Kidney epithelial cell (primary cell): ENCODE data around the gene UQCC3. TPM values are rescaled to one million over a fixed set of nuclear protein-coding genes. Genes with fewer than 3 reads are reported as not detected.

Experiments used
- DNase-seq: peaks from one replicate; pipeline ENCODE4 v3.0.0-alpha.2; 2010; ENCODE audit warnings: low read depth
- H3K27me3 ChIP-seq: 2 replicates; pipeline ENCODE4 v1.6.0; 2011; ENCODE audit warnings: low read length; ENCODE audit not compliant: control insufficient read depth, insufficient read depth
- H3K36me3 ChIP-seq: 2 replicates; pipeline ENCODE4 v1.5.1; 2011; ENCODE audit warnings: low read length; ENCODE audit not compliant: control insufficient read depth, insufficient read depth
- H3K4me3 ChIP-seq: 2 replicates; pipeline ENCODE4 v1.5.1; 2011; ENCODE audit warnings: low read depth, mild to moderate bottlenecking, control low read depth, low read length
- CTCF ChIP-seq: IDR thresholded peaks from 2 replicates; pipeline ENCODE4 v1.5.1; 2011; ENCODE audit warnings: mild to moderate bottlenecking, moderate library complexity, low read length, control low read depth, inconsistent platforms; ENCODE audit not compliant: insufficient read depth, poor library complexity, severe bottlenecking
- total RNA-seq: library from RNA; depleted of rRNA; stranded (reverse); fragments of >200 nt; gene quantifications from 2 replicates; pipeline ENCODE4 v1.2.3, GENCODE V29; 2015

UQCC3 gene
- 8.0 and 8.1 TPM in 2 replicates for total RNA-seq

GRCh38 chr11:62671608-62672389 lies at the start of gene UQCC3, which contains the start of gene LBHD1:
UQCC3 (plus strand) TSS chr11:62671673; CDS start chr11:62671746, 73 bp downstream.
LBHD1 (minus strand) TSS chr11:62672267; CDS start chr11:62670031, 2,236 bp downstream.
- Histone ChIP-seq H3K27me3 (no peaks in the 10 kb centered on the region), H3K4me3 (peak within 1 kb of the TSS; percentile 92), H3K36me3 (no peaks in the 10 kb centered on the region)
- no peak for TF ChIP-seq CTCF
- no peak for DNase-seq

- TF ChIP-seq CTCF = no peak
- Histone ChIP-seq H3K4me3 (no peak overlapping the region), H3K27me3 (no peaks in the 10 kb centered on the region), H3K36me3 (peaks cover 3% of the 10 kb centered on the region)
- DNase-seq = no peak
Measured at GRCh38 chr11:62622476-62623089, 48.9 kb upstream of the UQCC3 start.

GRCh38 chr11:62627713-62628112 lies 43.8 kb upstream of the UQCC3 start:
- Histone ChIP-seq H3K36me3 (peaks cover 9% of the 10 kb centered on the region), H3K27me3 (no peaks in the 10 kb centered on the region), H3K4me3 (no peak overlapping the region)
- DNase-seq = no peak
- no peak for TF ChIP-seq CTCF

GRCh38 chr11:62632492-62632891 lies 39.0 kb upstream of the UQCC3 start:
- H3K4me3 ChIP-seq = no peak overlapping the region
- no peaks in the 10 kb centered on the region for H3K27me3 ChIP-seq
- TF ChIP-seq CTCF = no peak
- DNase-seq = no peak
- peaks cover 8% of the 10 kb centered on the region for H3K36me3 ChIP-seq

- DNase-seq = no peak
- peaks cover 3% of the 10 kb centered on the region for H3K36me3 ChIP-seq
- TF ChIP-seq CTCF = no peak
- H3K4me3 ChIP-seq = no peak overlapping the region
- no peaks in the 10 kb centered on the region for H3K27me3 ChIP-seq
Measured at GRCh38 chr11:62644220-62644619, 27.3 kb upstream of the UQCC3 start.
